Stimulated activated CD8-positive, alpha-beta memory T cell treated with anti-CD3 and anti-CD28 coated beads, Interleukin-4, amount 100 ng/mL, for 1 hour (primary cell): ENCODE results near the gene FCF1.

Experiments
- DNase-seq, 2 donors: peaks; one replicate each; pipeline ENCODE4 v3.0.0-alpha.2; 2020; ENCODE audit warnings: low read depth in 2 of 2, low spot score in 1 of 2

Gene FCF1

GRCh38 chr14:74763803-74764531 is 51.0 kb downstream of the FCF1 start:
- no peak for DNase-seq

GRCh38 chr14:74765721-74766120 is 52.8 kb downstream of the FCF1 start:
- no peak for DNase-seq

- no peak for DNase-seq
Measured at GRCh38 chr14:74771399-74771798, 58.5 kb downstream of the FCF1 start.

GRCh38 chr14:74784634-74785033 is 71.7 kb downstream of the FCF1 start:
- no peak for DNase-seq

GRCh38 chr14:74785056-74785613 is 72.2 kb downstream of the FCF1 start:
- DNase-seq, result no peak

GRCh38 chr14:74786796-74787315 is 73.9 kb downstream of the FCF1 start:
- no peak for DNase-seq
